OCI-LY3 (cell line): Measurements from ENCODE around the gene SGO2.

Source experiments
- H2AFZ ChIP-seq: fragments of 200-600, 300-600 bp; shearing (Covaris generic); 2 replicates; pipeline ENCODE4 v1.6.0; 2014; ENCODE audit warnings: antibody characterized with exemption, low read depth, low read length
- H3K27ac ChIP-seq: fragments of 200-600, 300-600 bp; sonication (generic); 2 replicates; pipeline ENCODE4 v1.5.1; 2014; ENCODE audit warnings: mild to moderate bottlenecking, low read length, moderate library complexity, mixed read lengths
- H3K27me3 ChIP-seq: fragments of 200-600, 300-600 bp; sonication (generic); 2 replicates; pipeline ENCODE4 v1.6.1; 2014; ENCODE audit warnings: low read depth, low read length, mixed read lengths
- H3K36me3 ChIP-seq: fragments of 200-600, 300-600 bp; sonication (generic); replicated peaks from 2 replicates; pipeline ENCODE3; 2014; ENCODE audit warnings: low read depth, low read length, mixed read lengths
- H3K4me1 ChIP-seq: fragments of 300-600, 200-600 bp; sonication (generic); 2 replicates; pipeline ENCODE4 v1.6.1; 2014; ENCODE audit warnings: low read length, mixed read lengths
- H3K4me2 ChIP-seq: fragments of 200-600, 300-600 bp; sonication (generic); 2 replicates; pipeline ENCODE4 v1.6.1; 2014; ENCODE audit warnings: low read length, mixed read lengths
- H3K4me3 ChIP-seq: fragments of 300-600, 200-600 bp; sonication (generic); 2 replicates; pipeline ENCODE4 v1.5.1; 2014; ENCODE audit warnings: antibody characterized with exemption, mild to moderate bottlenecking, low read length, moderate library complexity
- H3K79me2 ChIP-seq: fragments of 300-600, 200-600 bp; shearing (Covaris generic); 2 replicates; pipeline ENCODE4 v1.6.1; 2014; ENCODE audit warnings: mild to moderate bottlenecking, low read length, mixed read lengths
- H3K9ac ChIP-seq: fragments of 300-600, 200-600 bp; shearing (Covaris generic); 2 replicates; pipeline ENCODE4 v1.6.0; 2014; ENCODE audit warnings: mild to moderate bottlenecking, low read length, moderate library complexity
- H3K9me3 ChIP-seq: fragments of 200-600, 300-600 bp; shearing (Covaris generic); 2 replicates; pipeline ENCODE4 v1.6.1; 2014; ENCODE audit warnings: low read length, mixed read lengths; ENCODE audit not compliant: insufficient read depth
- H4K20me1 ChIP-seq: fragments of 200-600, 300-600 bp; sonication (generic); 2 replicates; pipeline ENCODE4 v1.6.1; 2016; ENCODE audit warnings: low read length, mixed read lengths; ENCODE audit not compliant: insufficient read depth
- EZH2phosphoT487 ChIP-seq: fragments of 200-600 bp; shearing (Covaris generic); IDR thresholded peaks from 2 replicates; pipeline ENCODE4 v1.6.1; 2018; ENCODE audit warnings: antibody characterized with exemption, mixed run types, low read depth
- TF ChIP-seq, protein P1 (sequence below): fragments of 200-600, 300-600 bp; sonication (generic); IDR thresholded peaks from 2 replicates; pipeline ENCODE4 v1.5.1; 2014; ENCODE audit warnings: antibody characterized with exemption, low read length, low read depth

Gene SGO2

DNA sequence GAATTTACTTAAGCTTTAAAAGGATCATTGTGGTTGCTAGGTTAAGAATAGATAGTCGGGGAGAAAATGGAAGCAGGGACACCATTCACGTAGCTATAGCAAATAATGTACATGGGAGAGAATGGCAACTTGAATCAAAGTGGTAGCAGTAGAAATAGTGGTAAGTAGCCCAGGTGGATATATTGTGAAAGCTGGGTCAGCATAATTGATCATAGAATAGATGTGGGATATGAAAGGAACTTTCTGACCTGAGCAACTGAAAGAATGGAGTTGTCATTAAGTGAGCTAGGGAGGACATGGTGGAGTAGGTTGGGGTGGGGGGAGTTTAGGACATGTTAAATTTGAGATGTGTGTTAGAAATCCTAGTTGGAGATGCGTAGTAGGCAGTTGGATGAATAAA is 2.2 kb downstream of the SGO2 start:
- H3K27ac ChIP-seq: no peak overlapping the region
- H3K27me3 ChIP-seq: no peaks in the 10 kb centered on the region
- peaks cover 8% of the 10 kb centered on the region; the same call in 1 of the 2 replicates for H4K20me1 ChIP-seq
- H3K4me1 ChIP-seq: peaks cover 15% of the 10 kb centered on the region
- no peak for TF ChIP-seq EZH2phosphoT487
- TF ChIP-seq, protein P1, sequence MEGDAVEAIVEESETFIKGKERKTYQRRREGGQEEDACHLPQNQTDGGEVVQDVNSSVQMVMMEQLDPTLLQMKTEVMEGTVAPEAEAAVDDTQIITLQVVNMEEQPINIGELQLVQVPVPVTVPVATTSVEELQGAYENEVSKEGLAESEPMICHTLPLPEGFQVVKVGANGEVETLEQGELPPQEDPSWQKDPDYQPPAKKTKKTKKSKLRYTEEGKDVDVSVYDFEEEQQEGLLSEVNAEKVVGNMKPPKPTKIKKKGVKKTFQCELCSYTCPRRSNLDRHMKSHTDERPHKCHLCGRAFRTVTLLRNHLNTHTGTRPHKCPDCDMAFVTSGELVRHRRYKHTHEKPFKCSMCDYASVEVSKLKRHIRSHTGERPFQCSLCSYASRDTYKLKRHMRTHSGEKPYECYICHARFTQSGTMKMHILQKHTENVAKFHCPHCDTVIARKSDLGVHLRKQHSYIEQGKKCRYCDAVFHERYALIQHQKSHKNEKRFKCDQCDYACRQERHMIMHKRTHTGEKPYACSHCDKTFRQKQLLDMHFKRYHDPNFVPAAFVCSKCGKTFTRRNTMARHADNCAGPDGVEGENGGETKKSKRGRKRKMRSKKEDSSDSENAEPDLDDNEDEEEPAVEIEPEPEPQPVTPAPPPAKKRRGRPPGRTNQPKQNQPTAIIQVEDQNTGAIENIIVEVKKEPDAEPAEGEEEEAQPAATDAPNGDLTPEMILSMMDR: no peak
- H3K36me3 ChIP-seq: peaks cover 2% of the 10 kb centered on the region
- peaks cover 61% of the 10 kb centered on the region for H3K79me2 ChIP-seq
- H3K4me3 ChIP-seq: no peak overlapping the region
- H3K9ac ChIP-seq: no peak overlapping the region
- no peak overlapping the region for H2AFZ ChIP-seq
- H3K9me3 ChIP-seq: no peaks in the 10 kb centered on the region
- H3K4me2 ChIP-seq: no peak overlapping the region

DNA sequence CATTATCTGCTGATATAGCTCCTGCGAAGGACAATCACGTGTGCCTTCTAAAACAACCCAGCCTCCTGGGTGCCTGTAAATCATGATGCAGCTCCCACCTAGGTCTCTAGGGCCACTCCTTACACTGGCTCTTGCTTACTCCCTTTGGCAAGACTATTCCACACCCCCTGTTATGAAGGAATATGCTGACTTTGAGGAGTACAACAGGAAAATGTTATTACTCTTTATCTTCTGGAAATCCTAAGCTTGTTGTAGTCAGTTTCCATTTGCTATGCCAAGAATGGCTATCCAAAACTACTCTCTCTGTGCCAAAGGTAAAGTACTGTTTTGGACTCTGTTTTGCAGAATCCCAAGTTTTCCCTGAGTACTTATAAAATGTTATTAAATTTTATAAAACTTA is 7.7 kb downstream of the SGO2 start:
- Histone ChIP-seq H3K9me3 (no peaks in the 10 kb centered on the region), H3K27ac (no peak overlapping the region), H3K79me2 (peaks cover 39% of the 10 kb centered on the region), H3K4me1 (no peaks in the 10 kb centered on the region), H3K36me3 (peaks cover 27% of the 10 kb centered on the region), H3K4me3 (no peak overlapping the region), H3K27me3 (no peaks in the 10 kb centered on the region), H3K4me2 (no peak overlapping the region), H2AFZ (no peak overlapping the region), H4K20me1 (peaks cover 8% of the 10 kb centered on the region; the same call in 1 of the 2 replicates), H3K9ac (no peak overlapping the region)
- no peak for TF ChIP-seq EZH2phosphoT487
- TF ChIP-seq, protein P1: no peak

DNA sequence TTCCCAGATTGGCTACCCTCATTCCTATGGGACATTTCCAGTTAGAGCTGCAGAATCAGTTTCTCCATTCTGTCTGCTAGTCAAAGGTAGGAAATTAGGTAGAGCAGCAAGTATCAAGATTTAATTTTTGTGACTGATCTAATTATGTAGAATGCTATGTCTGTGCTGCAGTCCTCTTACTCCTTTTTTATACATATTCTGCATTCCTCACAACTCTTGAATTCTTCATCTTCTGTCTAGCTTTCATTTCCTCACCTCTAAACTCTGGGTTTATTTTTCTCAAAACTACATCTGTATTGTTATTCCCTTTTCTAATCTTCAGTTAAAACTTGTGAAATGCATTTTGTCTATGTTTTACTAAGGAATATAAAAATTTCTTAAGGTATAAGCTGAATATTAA is 8.6 kb downstream of the SGO2 start:
- H3K4me2 ChIP-seq: no peak overlapping the region
- TF ChIP-seq, protein P1: no peak
- TF ChIP-seq EZH2phosphoT487: no peak
- no peak overlapping the region for H2AFZ ChIP-seq
- H3K79me2 ChIP-seq: peaks cover 34% of the 10 kb centered on the region
- no peaks in the 10 kb centered on the region for H3K4me1 ChIP-seq
- no peak overlapping the region for H3K9ac ChIP-seq
- H3K4me3 ChIP-seq: no peak overlapping the region
- H3K27me3 ChIP-seq: no peaks in the 10 kb centered on the region
- peaks cover 29% of the 10 kb centered on the region for H3K36me3 ChIP-seq
- no peaks in the 10 kb centered on the region for H3K9me3 ChIP-seq
- peaks cover 8% of the 10 kb centered on the region; the same call in 1 of the 2 replicates for H4K20me1 ChIP-seq
- no peak overlapping the region for H3K27ac ChIP-seq

DNA sequence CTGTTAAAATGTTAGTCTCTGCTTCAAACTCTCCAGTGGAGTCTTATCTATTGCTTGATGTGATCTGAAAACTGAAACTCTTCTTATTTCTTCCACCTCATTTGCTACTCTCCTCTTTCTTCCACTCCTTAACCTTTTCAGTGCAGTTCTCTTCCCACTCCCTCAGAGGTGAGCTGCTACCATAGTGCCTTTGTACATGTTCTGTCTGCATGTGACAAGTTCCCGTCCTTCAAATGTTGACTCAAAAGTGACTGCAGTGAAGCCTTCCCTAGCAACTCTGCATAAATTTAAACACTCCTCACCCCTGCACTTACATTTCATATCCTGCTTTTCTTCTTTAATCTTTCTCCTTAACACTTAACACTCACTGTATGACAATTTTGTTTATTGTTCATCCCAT is 12.1 kb downstream of the SGO2 start:
- no peaks in the 10 kb centered on the region for H3K4me1 ChIP-seq
- H2AFZ ChIP-seq: no peak overlapping the region
- H4K20me1 ChIP-seq: no peaks in the 10 kb centered on the region
- H3K4me3 ChIP-seq: no peak overlapping the region
- no peak overlapping the region for H3K4me2 ChIP-seq
- peaks cover 56% of the 10 kb centered on the region for H3K36me3 ChIP-seq
- TF ChIP-seq EZH2phosphoT487: no peak
- TF ChIP-seq, protein P1: no peak
- H3K9me3 ChIP-seq: no peaks in the 10 kb centered on the region
- H3K9ac ChIP-seq: no peak overlapping the region
- H3K79me2 ChIP-seq: peaks cover 6% of the 10 kb centered on the region; the same call in 1 of the 2 replicates
- no peaks in the 10 kb centered on the region for H3K27me3 ChIP-seq
- H3K27ac ChIP-seq: no peak overlapping the region
